Measurements from ENCODE around the gene EFHD2. TPM values are rescaled to one million over a fixed set of nuclear protein-coding genes. Genes with fewer than 3 reads are reported as not detected.
"Not testable (repeated sequence)": the region's sequence is repeated elsewhere in the genome, so short reads cannot be mapped to it uniquely, and the experiment has no call there.

Gene EFHD2
- total and polyA plus RNA-seq, 5 donors from 2014 or later = 45.3 to 93.6 (median 68.2) TPM

GRCh38 chr1:15429701-15430149 is 20.0 kb downstream of the EFHD2 start:
- H3K27me3 ChIP-seq (ENCODE audit: control insufficient read depth, insufficient read depth, low read length) = no peaks in the 10 kb centered on the region
- peak overlapping the region; percentile 5 for H3K27ac ChIP-seq (ENCODE audit: insufficient read depth, low read length, poor library complexity, severe bottlenecking)
- H3K4me1 ChIP-seq (ENCODE audit: control insufficient read depth, insufficient read depth, low read length, poor library complexity, severe bottlenecking) = no peaks in the 10 kb centered on the region
- H3K4me3 Mint-ChIP-seq = peak overlapping the region in 1 of 4 donors; percentile 43
- peaks cover 8% of the 10 kb centered on the region for H3K36me3 ChIP-seq (ENCODE audit: control insufficient read depth, insufficient read depth, low read length)
- ATAC-seq (ENCODE audit: low read depth in 2 of 2) (no peak), DNase-seq (no peak)
- H3K27me3 Mint-ChIP-seq = no peaks in the 10 kb centered on the region
- H3K36me3 Mint-ChIP-seq = peaks cover 13% of the 10 kb centered on the region
- H3K4me3 ChIP-seq (ENCODE audit: low read depth, low read length) = no peak overlapping the region
- H3K9me3 Mint-ChIP-seq = no peaks in the 10 kb centered on the region
- no peaks in the 10 kb centered on the region for H3K9me3 ChIP-seq (ENCODE audit: control insufficient read depth in 2 of 2, low read length in 2 of 2)
- H3K4me1 Mint-ChIP-seq = peaks cover 0 to 5% (median 0%) of the 10 kb centered on the region in 4 donors
- H3K27ac Mint-ChIP-seq = no peak overlapping the region

- no peak overlapping the region for H3K27ac ChIP-seq (ENCODE audit: insufficient read depth, low read length, poor library complexity, severe bottlenecking)
- H3K9me3 ChIP-seq (ENCODE audit: control insufficient read depth in 2 of 2, low read length in 2 of 2) = no peaks in the 10 kb centered on the region
- no peaks in the 10 kb centered on the region for H3K27me3 Mint-ChIP-seq
- peaks cover 0 to 2% (median 0%) of the 10 kb centered on the region in 4 donors for H3K4me1 Mint-ChIP-seq
- peaks cover 12% of the 10 kb centered on the region for H3K36me3 Mint-ChIP-seq
- no peak overlapping the region for H3K4me3 Mint-ChIP-seq
- H3K4me1 ChIP-seq (ENCODE audit: control insufficient read depth, insufficient read depth, low read length, poor library complexity, severe bottlenecking) = no peaks in the 10 kb centered on the region
- H3K36me3 ChIP-seq (ENCODE audit: control insufficient read depth, insufficient read depth, low read length) = peaks cover 6% of the 10 kb centered on the region
- H3K27ac Mint-ChIP-seq = no peak overlapping the region
- H3K27me3 ChIP-seq (ENCODE audit: control insufficient read depth, insufficient read depth, low read length) = no peaks in the 10 kb centered on the region
- H3K4me3 ChIP-seq (ENCODE audit: low read depth, low read length) = no peak overlapping the region
- peak; percentile 56 to 67 (median 58) for DNase-seq
- no peaks in the 10 kb centered on the region for H3K9me3 Mint-ChIP-seq
- ATAC-seq (ENCODE audit: low read depth in 2 of 2) = peak; percentile 63 to 76
Observed at GRCh38 chr1:15430787-15431570, 21.3 kb downstream of the EFHD2 start.

GRCh38 chr1:15431571-15431948 is 21.9 kb downstream of the EFHD2 start:
- no peak for DNase-seq
- no peaks in the 10 kb centered on the region for H3K9me3 ChIP-seq (ENCODE audit: control insufficient read depth in 2 of 2, low read length in 2 of 2)

GRCh38 chr1:15432324-15432723 is 22.6 kb downstream of the EFHD2 start:
- Histone ChIP-seq H3K4me3 (ENCODE audit: low read depth, low read length) (no peak overlapping the region), H3K36me3 (ENCODE audit: control insufficient read depth, insufficient read depth, low read length) (no peaks in the 10 kb centered on the region), H3K4me1 (ENCODE audit: control insufficient read depth, insufficient read depth, low read length, poor library complexity, severe bottlenecking) (no peaks in the 10 kb centered on the region), H3K9me3 (ENCODE audit: control insufficient read depth in 2 of 2, low read length in 2 of 2) (no peaks in the 10 kb centered on the region), H3K27me3 (ENCODE audit: control insufficient read depth, insufficient read depth, low read length) (no peaks in the 10 kb centered on the region), H3K27ac (ENCODE audit: insufficient read depth, low read length, poor library complexity, severe bottlenecking) (no peak overlapping the region)
- ATAC-seq (ENCODE audit: low read depth in 2 of 2) = no peak
- Mint-ChIP-seq H3K27ac (no peak overlapping the region), H3K36me3 (peaks cover 5% of the 10 kb centered on the region), H3K4me3 (no peak overlapping the region), H3K4me1 (no peaks in the 10 kb centered on the region), H3K9me3 (no peaks in the 10 kb centered on the region), H3K27me3 (no peaks in the 10 kb centered on the region)
- DNase-seq = no peak

More at GRCh38 chr1:15431571-15431948, 21.9 kb downstream of the EFHD2 start:
- H3K4me1 Mint-ChIP-seq = no peaks in the 10 kb centered on the region
- H3K36me3 ChIP-seq (ENCODE audit: control insufficient read depth, insufficient read depth, low read length) = peaks cover 2% of the 10 kb centered on the region
- peaks cover 6% of the 10 kb centered on the region for H3K36me3 Mint-ChIP-seq
- H3K4me3 Mint-ChIP-seq = no peak overlapping the region
- no peaks in the 10 kb centered on the region for H3K27me3 Mint-ChIP-seq
- H3K27ac ChIP-seq (ENCODE audit: insufficient read depth, low read length, poor library complexity, severe bottlenecking) = no peak overlapping the region
- H3K27me3 ChIP-seq (ENCODE audit: control insufficient read depth, insufficient read depth, low read length) = no peaks in the 10 kb centered on the region
- no peak for ATAC-seq (ENCODE audit: low read depth in 2 of 2)
- H3K4me3 ChIP-seq (ENCODE audit: low read depth, low read length) = no peak overlapping the region
- H3K27ac Mint-ChIP-seq = peak overlapping the region in 1 of 3 donors; percentile 52
- H3K4me1 ChIP-seq (ENCODE audit: control insufficient read depth, insufficient read depth, low read length, poor library complexity, severe bottlenecking) = no peaks in the 10 kb centered on the region
- no peaks in the 10 kb centered on the region for H3K9me3 Mint-ChIP-seq

GRCh38 chr1:15433471-15433870 is 23.8 kb downstream of the EFHD2 start:
- H3K27me3 Mint-ChIP-seq = no peaks in the 10 kb centered on the region
- no peaks in the 10 kb centered on the region for H3K4me1 ChIP-seq (ENCODE audit: control insufficient read depth, insufficient read depth, low read length, poor library complexity, severe bottlenecking)
- H3K9me3 ChIP-seq (ENCODE audit: control insufficient read depth in 2 of 2, low read length in 2 of 2) = no peaks in the 10 kb centered on the region
- H3K4me3 Mint-ChIP-seq = no peak overlapping the region
- no peak overlapping the region for H3K27ac Mint-ChIP-seq
- no peaks in the 10 kb centered on the region for H3K4me1 Mint-ChIP-seq
- H3K27me3 ChIP-seq (ENCODE audit: control insufficient read depth, insufficient read depth, low read length) = no peaks in the 10 kb centered on the region
- H3K36me3 Mint-ChIP-seq = no peaks in the 10 kb centered on the region
- ATAC-seq (ENCODE audit: low read depth in 2 of 2) (no peak), DNase-seq (no peak)
- H3K9me3 Mint-ChIP-seq = no peaks in the 10 kb centered on the region
- no peaks in the 10 kb centered on the region for H3K36me3 ChIP-seq (ENCODE audit: control insufficient read depth, insufficient read depth, low read length)
- no peak overlapping the region for H3K4me3 ChIP-seq (ENCODE audit: low read depth, low read length)
- no peak overlapping the region for H3K27ac ChIP-seq (ENCODE audit: insufficient read depth, low read length, poor library complexity, severe bottlenecking)

GRCh38 chr1:15434739-15435138 is 25.1 kb downstream of the EFHD2 start:
- not testable (repeated sequence) for H3K4me1 Mint-ChIP-seq, DNase-seq

GRCh38 chr1:15435239-15436077 is 25.8 kb downstream of the EFHD2 start:
- H3K4me1 ChIP-seq (ENCODE audit: control insufficient read depth, insufficient read depth, low read length, poor library complexity, severe bottlenecking) = no peaks in the 10 kb centered on the region
- DNase-seq = no peak
- Mint-ChIP-seq H3K4me1 (no peaks in the 10 kb centered on the region), H3K27ac (no peak overlapping the region), H3K4me3 (no peak overlapping the region), H3K9me3 (no peaks in the 10 kb centered on the region), H3K27me3 (no peaks in the 10 kb centered on the region), H3K36me3 (no peaks in the 10 kb centered on the region)
- no peak overlapping the region for H3K27ac ChIP-seq (ENCODE audit: insufficient read depth, low read length, poor library complexity, severe bottlenecking)
- no peak for ATAC-seq (ENCODE audit: low read depth in 2 of 2)
- no peaks in the 10 kb centered on the region for H3K36me3 ChIP-seq (ENCODE audit: control insufficient read depth, insufficient read depth, low read length)
- H3K9me3 ChIP-seq (ENCODE audit: control insufficient read depth in 2 of 2, low read length in 2 of 2) = no peaks in the 10 kb centered on the region
- H3K27me3 ChIP-seq (ENCODE audit: control insufficient read depth, insufficient read depth, low read length) = no peaks in the 10 kb centered on the region
- H3K4me3 ChIP-seq (ENCODE audit: low read depth, low read length) = no peak overlapping the region

More at GRCh38 chr1:15434739-15435138, 25.1 kb downstream of the EFHD2 start:
- not testable (repeated sequence) for H3K4me3 ChIP-seq (ENCODE audit: low read depth, low read length); H3K27me3 ChIP-seq (ENCODE audit: control insufficient read depth, insufficient read depth, low read length); H3K9me3 ChIP-seq (ENCODE audit: control insufficient read depth in 2 of 2, low read length in 2 of 2); H3K27ac ChIP-seq (ENCODE audit: insufficient read depth, low read length, poor library complexity, severe bottlenecking); H3K36me3 Mint-ChIP-seq; H3K36me3 ChIP-seq (ENCODE audit: control insufficient read depth, insufficient read depth, low read length); H3K9me3 Mint-ChIP-seq; H3K4me1 ChIP-seq (ENCODE audit: control insufficient read depth, insufficient read depth, low read length, poor library complexity, severe bottlenecking); H3K27me3 Mint-ChIP-seq; H3K4me3 Mint-ChIP-seq; ATAC-seq (ENCODE audit: low read depth in 2 of 2); H3K27ac Mint-ChIP-seq

Data from CD4-positive, CD25-positive, alpha-beta regulatory T cell (primary cell).